GM23338 (cell line): ENCODE data around the gene RNF19B. TPM values are rescaled to one million over a fixed set of nuclear protein-coding genes. Genes with fewer than 3 reads are reported as not detected.

Experiments used
- ATAC-seq: fragments of 200-7000 bp; cut with Tn5 transposase; 3 replicates; pipeline ENCODE4 v1.9.1; 2020
- DNase-seq: peaks from one replicate; pipeline ENCODE4 v3.0.0-alpha.2; 2015; ENCODE audit warnings: low spot score
- H2AFZ ChIP-seq: fragments of 200-600 bp; sonication (generic); 2 replicates; pipeline ENCODE4 v1.8.0; 2016; ENCODE audit warnings: antibody characterized with exemption, mild to moderate bottlenecking, moderate library complexity
- H3F3A ChIP-seq: fragments of 200-600 bp; sonication (generic); replicated peaks from 2 replicates; pipeline ENCODE4 v1.8.0; 2017; ENCODE audit warnings: antibody characterized with exemption, mixed run types, low read depth
- H3K27ac ChIP-seq: fragments of 200-600 bp; sonication (generic); 2 replicates; pipeline ENCODE4 v1.6.1; 2016; ENCODE audit warnings: low read depth
- H3K27me3 ChIP-seq: fragments of 200-600 bp; sonication (generic); 2 replicates; pipeline ENCODE4 v1.8.0; 2016; ENCODE audit warnings: mild to moderate bottlenecking, mixed run types, moderate library complexity; ENCODE audit not compliant: insufficient read depth
- H3K36me3 ChIP-seq: fragments of 200-600 bp; sonication (generic); 2 replicates; pipeline ENCODE4 v1.8.0; 2016; ENCODE audit warnings: mild to moderate bottlenecking; ENCODE audit not compliant: insufficient read depth
- H3K4me1 ChIP-seq: fragments of 200-600 bp; sonication (generic); 2 replicates; pipeline ENCODE4 v1.8.0; 2016; ENCODE audit warnings: mild to moderate bottlenecking, moderate library complexity; ENCODE audit not compliant: insufficient read depth
- H3K4me2 ChIP-seq: fragments of 200-600 bp; sonication (generic); 2 replicates; pipeline ENCODE4 v1.7.1; 2017; ENCODE audit warnings: mixed run types
- H3K4me3 ChIP-seq: fragments of 200-600 bp; sonication (generic); 2 replicates; pipeline ENCODE4 v1.6.1; 2016; ENCODE audit warnings: mixed run types
- H3K79me2 ChIP-seq: fragments of 200-600 bp; sonication (generic); replicated peaks from 2 replicates; pipeline ENCODE4 v1.8.0; 2017; ENCODE audit warnings: mild to moderate bottlenecking; ENCODE audit not compliant: insufficient read depth
- H3K9me2 ChIP-seq: fragments of 200-600 bp; sonication (generic); 2 replicates; pipeline ENCODE4 v1.8.0; 2017; ENCODE audit not compliant: insufficient read depth
- H4K20me1 ChIP-seq: fragments of 200-600 bp; sonication (generic); replicated peaks from 2 replicates; pipeline ENCODE4 v1.8.0; 2017; ENCODE audit warnings: mild to moderate bottlenecking; ENCODE audit not compliant: insufficient read depth
- H3K27ac Mint-ChIP-seq: 2 replicates; pipeline ENCODE4 v1.8.0; 2020; ENCODE audit warnings: inconsistent platforms, mild to moderate bottlenecking, moderate library complexity, mixed read lengths
- H3K27me3 Mint-ChIP-seq: 3 replicates; pipeline ENCODE4 v1.8.0; 2022; ENCODE audit warnings: low read depth, mild to moderate bottlenecking, moderate library complexity, mixed read lengths, inconsistent platforms; ENCODE audit not compliant: insufficient read depth, poor library complexity
- H3K36me3 Mint-ChIP-seq: 3 replicates; pipeline ENCODE4 v1.8.0; 2021; ENCODE audit warnings: low read depth, mild to moderate bottlenecking, inconsistent platforms, moderate library complexity, mixed read lengths
- H3K4me1 Mint-ChIP-seq: 3 replicates; pipeline ENCODE4 v1.8.0; 2020; ENCODE audit warnings: mild to moderate bottlenecking, inconsistent platforms, mixed read lengths
- H3K4me3 Mint-ChIP-seq: 3 replicates; pipeline ENCODE4 v1.8.0; 2021; ENCODE audit warnings: moderate library complexity, mild to moderate bottlenecking, inconsistent platforms, mixed read lengths
- H3K9me3 Mint-ChIP-seq: 3 replicates; pipeline ENCODE4 v1.8.0; 2020; ENCODE audit warnings: moderate library complexity, mild to moderate bottlenecking, inconsistent platforms, mixed read lengths
- JUNB ChIP-seq: IDR thresholded peaks from one replicate; pipeline ENCODE4 v1.6.1; 2016; ENCODE audit warnings: antibody characterized with exemption; ENCODE audit not compliant: unreplicated experiment
- STAT1 ChIP-seq: IDR thresholded peaks from one replicate; pipeline ENCODE4 v1.6.1; 2016; ENCODE audit warnings: antibody characterized with exemption; ENCODE audit not compliant: unreplicated experiment
- ZNF114 ChIP-seq: fragments of 250-450 bp; sonication (Bioruptor Pico); IDR thresholded peaks from 2 replicates; pipeline ENCODE4 v1.5.0; 2020; ENCODE audit warnings: mild to moderate bottlenecking, moderate library complexity
- ZNF331 ChIP-seq: fragments of 250-450 bp; sonication (Bioruptor Pico); IDR thresholded peaks from 2 replicates; pipeline ENCODE4 v1.5.0; 2020; ENCODE audit warnings: low read depth, mild to moderate bottlenecking, moderate library complexity
- ZNF462 ChIP-seq: fragments of 250-450 bp; sonication (Bioruptor Pico); IDR thresholded peaks from 2 replicates; pipeline ENCODE4 v1.5.0; 2020; ENCODE audit warnings: mild to moderate bottlenecking, moderate library complexity
- polyA plus RNA-seq: library from polyadenylated mRNA; unstranded; fragments of >200 nt; fragmentation: Nextera tagmentation; extraction: Ambion mirVana; gene quantifications from 2 replicates; pipeline ENCODE4 v1.2.1, GENCODE V29; 2016
- total RNA-seq: library from RNA; depleted of rRNA; stranded (reverse); fragments of >200 nt; shearing (Covaris generic); gene quantifications from 2 replicates; pipeline ENCODE4 v1.2.3, GENCODE V29; 2014
- TF ChIP-seq, protein P1 (sequence below), 2 experiments: fragments of 200-600 bp in 1 of 2; sonication (generic) in 1 of 2; conservative IDR thresholded peaks; 2 replicates each; pipeline versions ENCODE4 v1.5.1 to v1.6.1; 2016 to 2017; ENCODE audit warnings: antibody characterized with exemption in 2 of 2, low read depth in 2 of 2, mild to moderate bottlenecking in 2 of 2, moderate library complexity in 1 of 2
- TF ChIP-seq, protein P2 (sequence below): IDR thresholded peaks from 2 replicates; pipeline ENCODE4 v1.6.1; 2016; ENCODE audit warnings: antibody characterized with exemption
- TF ChIP-seq, protein P3 (sequence below): IDR thresholded peaks from one replicate; pipeline ENCODE4 v1.6.1; 2018; ENCODE audit warnings: antibody characterized with exemption; ENCODE audit not compliant: unreplicated experiment

Gene RNF19B
- total and polyA plus RNA-seq, 2 experiments from 2014 or later = 2.9 to 11.9 TPM

DNA sequence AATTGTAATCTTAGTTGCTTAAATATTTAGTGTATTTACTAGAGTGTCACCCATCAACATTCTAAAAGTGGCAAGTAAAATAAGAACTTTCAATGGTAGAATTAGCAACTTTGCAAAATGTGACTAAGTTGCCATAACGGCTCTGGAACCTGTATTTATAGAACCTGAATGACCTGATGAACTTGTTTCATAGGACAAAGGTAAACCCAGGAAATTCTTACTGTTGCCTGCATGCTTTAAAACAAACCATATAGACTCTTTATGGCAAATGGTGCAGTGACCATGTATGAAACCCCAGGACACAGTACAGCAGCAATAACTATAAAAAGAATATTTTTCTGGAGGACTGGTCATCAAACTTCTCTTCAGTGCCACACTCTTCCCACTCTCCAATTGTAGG, 49.2 kb upstream of the RNF19B start:
- no peaks in the 10 kb centered on the region; the same call in 2 of the 3 replicates for H3K9me3 Mint-ChIP-seq
- Histone ChIP-seq H3K27ac (no peak overlapping the region), H3F3A (peaks cover 3% of the 10 kb centered on the region; the same call in 1 of the 2 replicates), H3K4me2 (no peak overlapping the region), H3K4me1 (no peaks in the 10 kb centered on the region), H4K20me1 (peaks cover 15% of the 10 kb centered on the region), H3K27me3 (no peaks in the 10 kb centered on the region), H3K36me3 (peaks cover 48% of the 10 kb centered on the region), H3K4me3 (no peak overlapping the region), H3K79me2 (no peaks in the 10 kb centered on the region), H3K9me2 (no peaks in the 10 kb centered on the region), H2AFZ (no peak overlapping the region)
- DNase-seq (no peak), ATAC-seq (no peak)
- no peak overlapping the region for H3K27ac Mint-ChIP-seq
- no peak overlapping the region for H3K4me3 Mint-ChIP-seq
- TF ChIP-seq, protein P1, sequence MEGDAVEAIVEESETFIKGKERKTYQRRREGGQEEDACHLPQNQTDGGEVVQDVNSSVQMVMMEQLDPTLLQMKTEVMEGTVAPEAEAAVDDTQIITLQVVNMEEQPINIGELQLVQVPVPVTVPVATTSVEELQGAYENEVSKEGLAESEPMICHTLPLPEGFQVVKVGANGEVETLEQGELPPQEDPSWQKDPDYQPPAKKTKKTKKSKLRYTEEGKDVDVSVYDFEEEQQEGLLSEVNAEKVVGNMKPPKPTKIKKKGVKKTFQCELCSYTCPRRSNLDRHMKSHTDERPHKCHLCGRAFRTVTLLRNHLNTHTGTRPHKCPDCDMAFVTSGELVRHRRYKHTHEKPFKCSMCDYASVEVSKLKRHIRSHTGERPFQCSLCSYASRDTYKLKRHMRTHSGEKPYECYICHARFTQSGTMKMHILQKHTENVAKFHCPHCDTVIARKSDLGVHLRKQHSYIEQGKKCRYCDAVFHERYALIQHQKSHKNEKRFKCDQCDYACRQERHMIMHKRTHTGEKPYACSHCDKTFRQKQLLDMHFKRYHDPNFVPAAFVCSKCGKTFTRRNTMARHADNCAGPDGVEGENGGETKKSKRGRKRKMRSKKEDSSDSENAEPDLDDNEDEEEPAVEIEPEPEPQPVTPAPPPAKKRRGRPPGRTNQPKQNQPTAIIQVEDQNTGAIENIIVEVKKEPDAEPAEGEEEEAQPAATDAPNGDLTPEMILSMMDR (conservative IDR thresholded peaks at IDR 0.05; ENCODE audit: low read depth in 2 of 2) = no peak
- TF ChIP-seq JUNB = no peak
- TF ChIP-seq, protein P2, sequence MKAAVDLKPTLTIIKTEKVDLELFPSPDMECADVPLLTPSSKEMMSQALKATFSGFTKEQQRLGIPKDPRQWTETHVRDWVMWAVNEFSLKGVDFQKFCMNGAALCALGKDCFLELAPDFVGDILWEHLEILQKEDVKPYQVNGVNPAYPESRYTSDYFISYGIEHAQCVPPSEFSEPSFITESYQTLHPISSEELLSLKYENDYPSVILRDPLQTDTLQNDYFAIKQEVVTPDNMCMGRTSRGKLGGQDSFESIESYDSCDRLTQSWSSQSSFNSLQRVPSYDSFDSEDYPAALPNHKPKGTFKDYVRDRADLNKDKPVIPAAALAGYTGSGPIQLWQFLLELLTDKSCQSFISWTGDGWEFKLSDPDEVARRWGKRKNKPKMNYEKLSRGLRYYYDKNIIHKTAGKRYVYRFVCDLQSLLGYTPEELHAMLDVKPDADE = no peak
- no peak for TF ChIP-seq ZNF114
- TF ChIP-seq STAT1 = no peak
- TF ChIP-seq ZNF331 (CRISPR knock-in tag) = no peak
- TF ChIP-seq, protein P3, sequence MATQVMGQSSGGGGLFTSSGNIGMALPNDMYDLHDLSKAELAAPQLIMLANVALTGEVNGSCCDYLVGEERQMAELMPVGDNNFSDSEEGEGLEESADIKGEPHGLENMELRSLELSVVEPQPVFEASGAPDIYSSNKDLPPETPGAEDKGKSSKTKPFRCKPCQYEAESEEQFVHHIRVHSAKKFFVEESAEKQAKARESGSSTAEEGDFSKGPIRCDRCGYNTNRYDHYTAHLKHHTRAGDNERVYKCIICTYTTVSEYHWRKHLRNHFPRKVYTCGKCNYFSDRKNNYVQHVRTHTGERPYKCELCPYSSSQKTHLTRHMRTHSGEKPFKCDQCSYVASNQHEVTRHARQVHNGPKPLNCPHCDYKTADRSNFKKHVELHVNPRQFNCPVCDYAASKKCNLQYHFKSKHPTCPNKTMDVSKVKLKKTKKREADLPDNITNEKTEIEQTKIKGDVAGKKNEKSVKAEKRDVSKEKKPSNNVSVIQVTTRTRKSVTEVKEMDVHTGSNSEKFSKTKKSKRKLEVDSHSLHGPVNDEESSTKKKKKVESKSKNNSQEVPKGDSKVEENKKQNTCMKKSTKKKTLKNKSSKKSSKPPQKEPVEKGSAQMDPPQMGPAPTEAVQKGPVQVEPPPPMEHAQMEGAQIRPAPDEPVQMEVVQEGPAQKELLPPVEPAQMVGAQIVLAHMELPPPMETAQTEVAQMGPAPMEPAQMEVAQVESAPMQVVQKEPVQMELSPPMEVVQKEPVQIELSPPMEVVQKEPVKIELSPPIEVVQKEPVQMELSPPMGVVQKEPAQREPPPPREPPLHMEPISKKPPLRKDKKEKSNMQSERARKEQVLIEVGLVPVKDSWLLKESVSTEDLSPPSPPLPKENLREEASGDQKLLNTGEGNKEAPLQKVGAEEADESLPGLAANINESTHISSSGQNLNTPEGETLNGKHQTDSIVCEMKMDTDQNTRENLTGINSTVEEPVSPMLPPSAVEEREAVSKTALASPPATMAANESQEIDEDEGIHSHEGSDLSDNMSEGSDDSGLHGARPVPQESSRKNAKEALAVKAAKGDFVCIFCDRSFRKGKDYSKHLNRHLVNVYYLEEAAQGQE = no peak
- no peak for TF ChIP-seq ZNF462 (CRISPR knock-in tag)
- peaks cover 62% of the 10 kb centered on the region for H3K36me3 Mint-ChIP-seq
- H3K27me3 Mint-ChIP-seq = no peaks in the 10 kb centered on the region
- H3K4me1 Mint-ChIP-seq = peaks cover 1% of the 10 kb centered on the region; the same call in 2 of the 3 replicates
